ENCODE data around the gene SLC25A15. TPM values are rescaled to one million over a fixed set of nuclear protein-coding genes. Genes with fewer than 3 reads are reported as not detected.

The SLC25A15 gene
- 10.0 and 17.8 TPM in 2 replicates for total RNA-seq

DNA sequence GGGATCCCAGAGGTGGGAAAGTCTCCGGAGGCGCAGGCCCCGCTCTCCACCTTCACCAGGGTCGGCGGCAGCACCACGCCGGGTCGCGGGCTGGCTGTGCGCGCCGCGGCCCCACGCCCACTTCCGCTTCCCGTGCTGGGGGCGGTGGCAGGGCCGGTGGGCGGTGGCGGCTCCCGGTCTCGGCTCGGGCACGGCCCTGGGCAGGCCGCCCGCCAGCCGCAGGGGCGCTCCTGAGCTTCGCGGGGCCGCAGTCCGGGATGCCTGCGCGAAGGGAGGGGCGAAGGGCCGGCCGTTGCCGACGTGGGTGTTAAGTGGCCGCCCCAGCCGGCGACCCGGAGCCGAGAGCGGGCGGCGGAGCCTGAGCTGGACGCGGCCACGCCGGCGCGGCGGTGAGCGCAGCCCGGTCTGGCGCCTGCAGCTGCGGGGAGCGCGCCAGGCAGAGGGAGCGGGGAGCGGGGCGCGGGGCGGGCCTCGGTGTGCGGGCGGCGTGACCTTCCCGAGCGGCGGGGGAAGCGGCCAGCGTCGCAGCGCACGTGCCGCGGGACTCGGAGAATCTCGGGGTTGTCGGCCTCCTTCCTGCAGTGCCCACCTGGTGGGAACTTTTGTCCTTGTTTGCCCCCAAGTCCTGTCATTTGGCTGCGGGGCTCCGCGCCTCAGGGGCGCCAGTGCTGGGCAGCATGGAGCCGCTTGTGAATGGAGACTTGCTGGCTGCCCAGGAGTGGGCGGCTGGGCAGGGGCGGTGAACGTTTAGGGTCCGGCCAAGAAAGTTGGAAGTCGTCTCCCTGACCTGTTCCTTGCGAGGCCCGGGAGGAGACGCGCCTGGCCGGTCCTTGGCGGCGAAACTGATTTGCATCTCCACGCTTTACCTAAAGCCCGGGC, at the start of gene SLC25A15:
TSS of gene SLC25A15 (plus strand) at position 337 of the 879 bp plus-strand sequence. CDS start 3,616 bp downstream, outside the sequence.
- DNase-seq (ENCODE audit: extremely low read depth, low read depth, low spot score): no peak

DNA sequence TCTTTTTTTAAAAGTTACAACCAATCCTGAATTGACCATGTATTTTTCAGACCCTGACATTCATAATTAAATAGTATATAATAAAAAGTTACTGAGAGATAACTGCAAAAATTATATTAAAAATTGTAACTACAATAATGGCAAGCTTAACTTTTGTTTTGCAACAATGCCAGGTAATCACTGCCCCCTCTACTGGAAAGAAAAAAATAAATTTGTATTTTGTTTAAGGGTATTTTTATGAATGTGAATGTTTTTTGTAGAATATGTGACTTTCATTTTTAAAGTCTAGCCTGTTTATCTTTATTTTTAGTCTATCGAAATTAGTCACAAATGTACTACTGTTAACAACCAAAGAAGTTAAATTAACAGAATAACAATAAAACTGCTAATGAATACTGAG, 40.1 kb upstream of the SLC25A15 start:
- no peak for DNase-seq (ENCODE audit: extremely low read depth, low read depth, low spot score)

- DNase-seq (ENCODE audit: extremely low read depth, low read depth, low spot score): no peak
Measured at GRCh38 chr13:40755082-40755700, 34.2 kb upstream of the SLC25A15 start.

- no peak for DNase-seq (ENCODE audit: extremely low read depth, low read depth, low spot score)
Measured at GRCh38 chr13:40756042-40756441, 33.4 kb upstream of the SLC25A15 start.

GRCh38 chr13:40758811-40759210, 30.6 kb upstream of the SLC25A15 start:
- no peak for DNase-seq (ENCODE audit: extremely low read depth, low read depth, low spot score)

- no peak for DNase-seq (ENCODE audit: extremely low read depth, low read depth, low spot score)
Measured at GRCh38 chr13:40762849-40763248, 26.6 kb upstream of the SLC25A15 start.

- no peak for DNase-seq (ENCODE audit: extremely low read depth, low read depth, low spot score)
Measured at GRCh38 chr13:40764587-40765403, 24.6 kb upstream of the SLC25A15 start.

- no peak for DNase-seq (ENCODE audit: extremely low read depth, low read depth, low spot score)
Measured at GRCh38 chr13:40765602-40766001, 23.8 kb upstream of the SLC25A15 start.

DNA sequence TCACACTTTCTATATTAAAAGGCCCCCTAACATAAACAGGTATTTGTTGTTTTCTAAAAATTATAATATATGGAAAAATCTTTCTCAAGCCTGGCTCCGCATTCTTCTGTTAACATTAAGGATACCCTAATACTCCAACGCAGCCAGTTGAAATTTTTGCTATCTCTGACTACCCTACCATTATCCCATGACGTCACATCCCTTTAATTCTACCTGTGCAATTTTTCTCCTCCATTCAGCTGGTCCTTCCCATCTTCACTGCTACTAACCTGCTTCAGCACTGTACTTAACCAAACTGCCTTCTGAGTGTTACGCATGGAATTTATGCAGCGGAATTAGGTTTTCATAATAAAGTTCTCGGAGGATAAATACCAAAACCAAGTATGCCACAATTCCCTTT, 19.4 kb upstream of the SLC25A15 start:
- DNase-seq (ENCODE audit: extremely low read depth, low read depth, low spot score): no peak

DNA sequence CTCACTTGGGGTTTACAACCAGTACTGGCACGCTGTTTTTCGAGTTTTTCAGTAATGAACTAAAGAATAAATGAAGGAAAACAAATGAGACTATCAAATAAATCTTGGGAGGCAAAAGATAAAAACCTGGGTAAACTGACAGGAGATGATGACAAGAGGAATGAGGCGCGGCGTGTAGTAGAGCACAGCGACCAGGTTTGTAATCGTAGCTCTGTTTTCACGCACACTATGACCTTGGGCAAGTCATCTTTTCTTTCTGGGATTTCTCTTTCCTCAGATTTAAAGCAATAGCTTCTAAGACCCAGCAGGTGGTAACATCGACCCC, 18.8 kb upstream of the SLC25A15 start:
- DNase-seq (ENCODE audit: extremely low read depth, low read depth, low spot score): no peak

DNA sequence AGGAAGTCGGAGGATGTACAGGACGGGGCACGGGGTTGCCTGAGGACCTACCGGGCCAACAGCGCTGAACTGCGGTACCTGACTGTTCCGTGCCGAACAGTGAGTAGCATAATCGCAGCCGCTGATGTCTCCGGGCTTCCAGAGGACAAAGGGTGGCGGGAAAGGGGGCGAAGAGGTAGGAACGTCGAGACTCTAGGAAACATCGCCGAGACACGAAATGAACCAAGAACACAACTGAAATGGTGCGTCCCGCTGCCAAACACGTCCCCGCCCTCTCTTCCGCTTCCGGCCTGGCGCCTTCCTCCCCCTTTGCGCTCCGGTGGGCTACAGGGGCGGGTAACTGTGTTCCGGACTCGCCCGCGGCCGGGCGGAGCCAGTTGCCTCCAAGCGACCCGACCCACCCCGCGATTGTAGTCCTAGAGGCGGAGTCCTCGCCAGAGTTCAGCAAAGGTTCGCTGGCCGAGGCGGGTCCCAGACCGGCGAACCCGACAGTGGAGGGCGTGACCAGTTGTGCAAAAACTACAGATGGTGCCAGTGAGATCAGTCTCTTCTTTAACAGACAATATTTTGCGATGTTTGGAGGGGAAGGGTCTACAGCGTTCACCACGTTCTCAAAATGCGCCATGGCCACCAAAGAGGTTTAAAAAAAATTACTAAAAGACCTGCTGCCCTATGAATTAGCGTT, 18.3 kb upstream of the SLC25A15 start, which contains the start of gene MRPS31:
TSS of gene MRPS31 (minus strand) at position 257 of the 685 bp plus-strand sequence. CDS start at position 203, 54 bp downstream.
- DNase-seq (ENCODE audit: extremely low read depth, low read depth, low spot score): peak; percentile 69

DNA sequence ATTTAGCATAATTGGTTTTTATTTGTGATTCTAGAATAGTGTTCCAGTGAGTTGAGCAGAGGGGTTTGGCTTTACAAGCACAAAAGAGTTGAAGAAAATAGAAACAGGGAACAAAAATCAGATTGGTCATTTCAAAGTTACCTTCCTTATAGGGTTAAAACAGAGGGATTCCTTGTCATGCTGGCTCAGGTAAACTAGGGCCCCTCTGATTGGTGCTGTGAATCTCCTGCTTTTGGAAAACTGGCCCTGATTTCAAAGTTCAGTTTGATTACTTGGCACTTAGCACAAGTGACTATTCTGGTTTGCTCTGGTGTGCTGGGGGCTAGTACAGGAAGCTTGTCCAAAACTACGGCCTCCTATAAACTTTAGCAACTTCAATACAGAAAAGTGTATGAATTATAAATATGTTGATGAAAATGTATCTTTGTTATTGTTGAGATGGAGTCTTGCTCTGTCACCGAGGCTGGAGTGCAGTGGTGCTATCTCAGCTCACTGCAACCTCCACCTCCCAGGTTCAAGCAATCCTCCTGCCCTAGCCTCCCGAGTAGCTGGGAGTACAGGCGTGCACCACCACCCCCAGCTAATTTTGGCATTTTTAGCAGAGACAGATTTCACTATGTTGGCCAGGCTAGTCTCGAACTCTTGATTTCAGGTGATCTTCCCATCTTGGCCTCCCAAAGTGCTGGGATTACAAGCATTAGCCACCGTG, 16.5 kb upstream of the SLC25A15 start:
- DNase-seq (ENCODE audit: extremely low read depth, low read depth, low spot score): no peak

GRCh38 chr13:40774672-40775071, 14.7 kb upstream of the SLC25A15 start:
- no peak for DNase-seq (ENCODE audit: extremely low read depth, low read depth, low spot score)

- DNase-seq (ENCODE audit: extremely low read depth, low read depth, low spot score): no peak
Measured at GRCh38 chr13:40776232-40776631, 13.2 kb upstream of the SLC25A15 start.

DNA sequence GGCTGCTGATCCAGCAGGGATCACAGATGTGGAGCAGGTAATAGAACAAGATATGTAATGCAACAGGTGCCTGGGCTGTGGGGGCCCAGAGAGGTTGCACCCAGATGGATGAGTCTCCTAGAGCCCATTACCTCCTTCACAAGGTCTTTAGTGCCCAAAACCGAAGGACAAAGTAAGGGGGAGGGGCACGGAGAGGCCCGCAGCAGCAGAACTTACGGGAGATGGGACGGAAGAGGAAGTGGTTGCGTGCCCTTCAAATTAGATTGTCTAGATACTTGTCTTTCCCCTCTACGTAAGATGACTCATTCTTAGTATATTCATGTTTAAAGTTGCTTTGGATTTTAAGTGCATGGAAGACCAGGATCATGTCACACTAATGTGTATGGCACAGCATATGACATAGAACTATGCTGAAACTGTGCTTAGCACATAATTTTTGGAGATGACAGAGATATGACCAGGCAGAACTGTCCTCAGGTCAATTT, 12.7 kb upstream of the SLC25A15 start:
- DNase-seq (ENCODE audit: extremely low read depth, low read depth, low spot score): no peak

DNA sequence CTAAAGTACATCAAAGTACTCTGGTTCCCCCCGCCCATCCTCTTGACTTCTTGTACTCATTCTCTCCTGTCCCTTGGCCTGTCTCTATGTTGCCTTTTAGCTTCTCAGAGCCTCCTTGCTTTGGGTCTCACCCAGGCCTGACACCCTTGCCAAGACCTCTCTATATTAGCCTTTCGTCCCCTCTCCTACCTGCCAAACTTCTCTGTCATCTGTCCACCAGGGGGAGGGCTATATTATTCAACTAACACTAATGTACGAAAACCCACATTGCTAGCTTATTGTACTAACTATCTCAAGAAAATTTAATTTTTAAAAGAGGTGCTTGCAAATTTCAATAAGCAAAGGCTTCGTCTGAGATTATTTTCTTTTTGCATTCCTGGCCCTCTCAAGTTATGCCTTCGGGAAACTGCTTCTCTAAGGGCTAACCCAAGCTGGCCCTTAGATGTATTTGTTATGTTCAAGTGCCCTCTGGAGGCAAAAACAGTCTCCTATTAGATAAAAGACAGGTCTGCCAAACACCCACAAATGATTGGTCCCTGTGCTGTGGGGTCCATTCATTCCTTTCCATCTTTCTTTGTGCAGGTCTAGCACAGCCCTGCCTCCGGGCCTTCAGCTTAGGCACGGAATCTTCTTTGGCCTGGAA, 12.1 kb upstream of the SLC25A15 start:
- no peak for DNase-seq (ENCODE audit: extremely low read depth, low read depth, low spot score)

DNA sequence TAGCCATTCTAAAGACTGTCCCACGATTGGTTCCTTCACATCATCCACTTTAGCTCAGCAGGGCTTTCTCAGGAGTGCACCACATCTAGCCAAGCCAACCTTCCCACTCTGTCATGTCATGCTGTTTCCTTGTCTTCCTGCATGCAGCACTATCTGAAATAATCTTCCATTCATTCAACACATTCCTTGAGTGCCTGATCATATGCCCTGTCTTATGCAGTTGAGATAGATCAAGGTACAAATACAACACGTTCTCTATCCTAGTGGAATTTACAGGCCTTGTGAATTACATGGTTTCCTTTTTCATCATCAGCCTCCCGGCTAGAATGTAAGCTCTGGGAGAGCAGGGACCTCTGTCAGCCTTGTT, 11.6 kb upstream of the SLC25A15 start:
- no peak for DNase-seq (ENCODE audit: extremely low read depth, low read depth, low spot score)

GRCh38 chr13:40779049-40779448, 10.4 kb upstream of the SLC25A15 start:
- DNase-seq (ENCODE audit: extremely low read depth, low read depth, low spot score): no peak

DNA sequence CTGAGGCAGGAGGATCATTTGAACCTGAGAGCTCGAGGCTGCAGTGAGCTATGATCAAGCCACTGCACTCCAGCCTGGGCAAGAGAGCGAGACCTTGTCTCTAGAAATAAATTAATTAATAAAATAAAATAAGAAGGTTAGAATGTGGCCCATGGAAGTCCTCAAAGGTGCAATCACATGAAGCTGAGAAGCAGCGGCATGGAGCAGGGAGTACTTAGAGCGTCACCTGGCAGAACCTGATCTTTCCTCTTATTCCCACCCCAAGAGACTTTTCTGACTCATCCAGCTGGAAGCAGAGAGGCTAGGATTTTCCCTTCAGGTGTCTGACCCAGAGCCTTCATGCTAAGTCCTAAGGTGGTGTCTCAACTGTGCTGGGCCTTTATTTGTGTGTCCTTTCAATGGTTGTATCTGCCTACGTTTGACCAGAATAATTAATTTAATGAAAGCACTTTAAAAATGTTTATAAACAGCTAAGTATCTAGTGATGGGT, 9.6 kb upstream of the SLC25A15 start:
- DNase-seq (ENCODE audit: extremely low read depth, low read depth, low spot score): no peak
